EH (cell line): ENCODE results near the gene PCDH17.

ENCODE experiments used
- DNase-seq: peaks from one replicate; pipeline ENCODE4 v3.0.0-alpha.2; 2015; ENCODE audit warnings: low read depth

Gene PCDH17, protein sequence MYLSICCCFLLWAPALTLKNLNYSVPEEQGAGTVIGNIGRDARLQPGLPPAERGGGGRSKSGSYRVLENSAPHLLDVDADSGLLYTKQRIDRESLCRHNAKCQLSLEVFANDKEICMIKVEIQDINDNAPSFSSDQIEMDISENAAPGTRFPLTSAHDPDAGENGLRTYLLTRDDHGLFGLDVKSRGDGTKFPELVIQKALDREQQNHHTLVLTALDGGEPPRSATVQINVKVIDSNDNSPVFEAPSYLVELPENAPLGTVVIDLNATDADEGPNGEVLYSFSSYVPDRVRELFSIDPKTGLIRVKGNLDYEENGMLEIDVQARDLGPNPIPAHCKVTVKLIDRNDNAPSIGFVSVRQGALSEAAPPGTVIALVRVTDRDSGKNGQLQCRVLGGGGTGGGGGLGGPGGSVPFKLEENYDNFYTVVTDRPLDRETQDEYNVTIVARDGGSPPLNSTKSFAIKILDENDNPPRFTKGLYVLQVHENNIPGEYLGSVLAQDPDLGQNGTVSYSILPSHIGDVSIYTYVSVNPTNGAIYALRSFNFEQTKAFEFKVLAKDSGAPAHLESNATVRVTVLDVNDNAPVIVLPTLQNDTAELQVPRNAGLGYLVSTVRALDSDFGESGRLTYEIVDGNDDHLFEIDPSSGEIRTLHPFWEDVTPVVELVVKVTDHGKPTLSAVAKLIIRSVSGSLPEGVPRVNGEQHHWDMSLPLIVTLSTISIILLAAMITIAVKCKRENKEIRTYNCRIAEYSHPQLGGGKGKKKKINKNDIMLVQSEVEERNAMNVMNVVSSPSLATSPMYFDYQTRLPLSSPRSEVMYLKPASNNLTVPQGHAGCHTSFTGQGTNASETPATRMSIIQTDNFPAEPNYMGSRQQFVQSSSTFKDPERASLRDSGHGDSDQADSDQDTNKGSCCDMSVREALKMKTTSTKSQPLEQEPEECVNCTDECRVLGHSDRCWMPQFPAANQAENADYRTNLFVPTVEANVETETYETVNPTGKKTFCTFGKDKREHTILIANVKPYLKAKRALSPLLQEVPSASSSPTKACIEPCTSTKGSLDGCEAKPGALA (N-terminal part only)

DNA sequence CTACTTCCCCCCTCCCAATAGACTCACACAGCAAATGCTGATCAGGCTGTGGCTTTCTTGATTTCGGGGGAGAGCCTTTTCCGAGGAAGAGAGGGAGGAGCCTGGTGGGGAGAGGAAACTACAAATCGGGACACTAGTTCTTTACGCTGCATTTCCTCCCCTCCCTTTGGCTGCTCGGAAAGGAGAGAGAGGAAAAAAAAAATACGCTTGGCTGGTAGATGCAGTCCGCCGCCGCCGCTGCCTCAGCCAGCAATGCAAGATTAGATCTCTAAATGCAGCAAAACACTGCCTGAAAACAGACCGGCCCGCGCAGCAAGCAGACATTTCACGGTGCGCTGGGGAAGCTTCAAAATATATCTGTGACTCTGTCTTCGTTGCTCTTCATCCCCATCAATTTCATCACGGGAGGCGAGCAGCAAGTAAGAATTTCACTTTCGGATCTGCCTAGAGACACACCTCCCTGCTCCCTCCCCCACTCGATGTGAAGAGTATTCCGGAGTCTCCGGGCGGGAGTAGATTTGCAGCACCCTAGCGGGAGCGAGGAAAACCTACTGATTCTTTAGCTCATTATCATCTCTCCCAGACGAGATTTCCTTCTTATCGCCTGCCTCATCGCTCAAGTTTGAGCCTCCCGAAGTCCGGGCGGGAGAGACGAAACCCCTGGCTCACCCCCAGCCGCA, at the start of gene PCDH17:
Gene PCDH17 (plus strand): TSS at position 149 of the 680 bp plus-strand sequence. CDS start 803 bp downstream, outside the sequence.
- DNase-seq = peak; percentile 17

DNA sequence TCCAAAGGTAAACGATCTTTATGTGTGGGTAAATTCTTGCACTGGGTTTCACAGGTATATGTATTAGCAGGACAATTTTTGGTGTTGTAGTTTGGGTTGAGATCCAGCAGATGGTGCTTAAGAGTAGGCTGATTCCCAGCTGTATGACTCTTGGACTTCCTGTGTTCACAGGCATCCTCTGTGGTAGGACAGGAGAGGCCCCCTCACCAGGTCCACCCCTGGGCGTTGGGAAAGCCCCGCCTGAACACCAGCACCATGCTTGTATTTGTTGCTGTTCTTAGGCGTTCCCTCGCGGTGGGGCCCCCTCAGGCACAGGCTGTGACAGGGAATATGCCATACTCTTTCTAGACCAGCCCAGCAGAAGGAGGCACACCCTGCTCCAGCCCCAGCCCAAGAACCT, 49.5 kb upstream of the PCDH17 start:
- no peak for DNase-seq

DNA sequence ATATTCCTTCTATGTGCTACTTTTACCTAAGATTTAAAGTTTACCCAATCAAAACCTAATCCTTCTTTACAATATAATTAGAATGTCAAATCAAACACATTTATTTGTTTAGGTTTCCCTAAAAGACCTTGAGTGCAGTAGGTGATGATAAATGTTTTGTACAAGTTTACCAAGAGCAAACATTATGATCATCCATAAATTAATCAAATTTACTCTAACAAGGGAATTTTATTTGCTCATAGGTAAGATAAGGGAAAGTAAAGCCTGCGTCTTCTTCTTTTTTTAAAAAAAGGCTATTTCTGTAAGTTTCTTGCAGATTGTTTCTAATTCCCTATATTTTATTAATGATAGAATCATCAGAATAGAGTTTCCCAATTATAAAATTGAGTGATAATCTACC, 48.0 kb upstream of the PCDH17 start:
- no peak for DNase-seq

DNA sequence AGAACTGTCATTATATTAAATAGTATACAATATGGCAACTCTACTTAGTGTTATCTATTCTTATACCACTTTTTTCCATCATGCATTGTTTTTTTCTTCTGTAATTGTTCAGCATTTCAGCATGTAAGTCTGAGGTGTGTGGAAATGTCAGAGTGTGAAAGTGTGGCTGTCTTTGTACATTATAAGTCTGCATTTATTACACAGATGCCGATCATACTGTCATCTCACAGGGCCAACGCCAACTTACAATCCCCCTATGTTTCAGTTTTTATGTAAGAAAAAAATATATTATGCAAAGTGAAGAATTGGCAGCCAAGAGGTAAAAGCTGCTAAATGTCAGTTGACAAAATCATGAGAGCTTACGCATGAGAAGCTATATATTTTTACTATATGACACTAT, 42.9 kb upstream of the PCDH17 start:
- DNase-seq = no peak

DNA sequence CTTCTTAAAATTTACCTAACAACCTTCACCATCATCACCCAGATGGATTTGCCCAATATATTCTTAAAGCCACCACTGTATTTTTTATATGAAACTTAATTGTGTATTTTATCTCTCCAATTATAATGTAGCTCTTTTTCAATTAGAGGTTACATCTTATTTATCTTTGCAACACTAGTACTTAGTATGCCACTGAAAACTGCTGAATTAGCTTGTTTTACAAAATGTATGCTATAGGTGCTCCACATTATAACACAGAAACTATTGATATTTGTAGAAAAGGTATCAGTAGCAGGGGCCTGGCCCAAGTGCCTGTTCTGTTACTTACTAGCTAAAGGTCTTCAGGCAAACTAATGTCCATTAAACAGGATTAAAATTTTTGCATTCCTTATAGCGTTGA, 35.8 kb upstream of the PCDH17 start:
- DNase-seq = no peak

DNA sequence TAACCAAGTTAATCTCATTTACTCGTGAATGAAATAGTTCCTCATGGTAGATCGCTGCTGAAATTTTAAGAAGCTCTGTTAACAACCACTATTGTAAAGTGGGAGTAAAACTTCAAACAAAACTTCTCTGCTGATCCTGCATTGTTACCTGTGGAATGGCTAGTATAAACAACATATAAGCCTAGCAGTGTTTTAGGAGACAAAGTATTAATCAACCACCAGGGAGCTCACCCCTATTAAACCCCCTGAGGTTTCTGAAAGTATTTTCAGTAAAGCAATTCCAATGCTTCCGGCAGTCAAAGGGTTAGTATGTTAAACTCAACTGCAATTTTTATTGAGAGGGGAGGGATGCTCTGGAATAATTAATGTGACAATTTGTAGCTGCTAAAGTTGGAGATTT, 30.0 kb upstream of the PCDH17 start:
- no peak for DNase-seq

DNA sequence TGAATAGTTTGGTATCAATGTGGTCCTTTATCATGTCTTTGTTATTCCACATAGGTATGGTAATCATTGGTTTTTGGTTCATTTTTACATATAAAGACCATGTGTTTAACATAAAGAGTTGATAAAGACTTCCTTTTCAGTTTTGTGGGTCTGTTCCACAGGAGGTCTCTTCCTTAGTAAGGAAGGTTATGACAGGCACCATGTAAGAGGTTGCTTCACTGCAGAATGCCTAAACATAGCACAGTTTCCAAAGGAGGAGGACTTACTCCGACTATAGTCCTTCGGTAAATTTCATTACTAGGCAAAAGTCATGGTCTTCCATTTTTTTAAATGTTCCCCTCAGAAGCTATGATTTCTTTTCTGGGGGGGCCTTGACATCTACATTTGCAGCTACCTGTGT, 27.1 kb upstream of the PCDH17 start:
- no peak for DNase-seq

DNA sequence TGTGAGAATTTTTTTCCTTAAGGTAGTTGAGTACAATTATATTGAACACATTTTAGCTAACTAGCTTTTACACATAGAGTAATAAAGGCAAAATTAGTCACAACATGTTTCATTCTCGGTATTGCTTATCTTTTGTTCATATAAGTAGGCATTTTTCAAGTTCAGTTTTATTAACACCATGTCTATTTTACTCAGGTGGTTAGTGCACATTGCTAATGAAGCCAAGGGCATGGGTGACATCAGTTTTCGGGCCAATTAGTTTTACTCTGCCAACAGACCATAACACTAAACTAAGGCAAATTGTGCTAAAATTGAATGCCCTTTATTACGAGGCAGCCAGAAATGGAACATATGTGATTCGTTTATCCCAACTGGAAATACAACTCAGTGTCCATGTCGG, 19.6 kb upstream of the PCDH17 start:
- DNase-seq = no peak

DNA sequence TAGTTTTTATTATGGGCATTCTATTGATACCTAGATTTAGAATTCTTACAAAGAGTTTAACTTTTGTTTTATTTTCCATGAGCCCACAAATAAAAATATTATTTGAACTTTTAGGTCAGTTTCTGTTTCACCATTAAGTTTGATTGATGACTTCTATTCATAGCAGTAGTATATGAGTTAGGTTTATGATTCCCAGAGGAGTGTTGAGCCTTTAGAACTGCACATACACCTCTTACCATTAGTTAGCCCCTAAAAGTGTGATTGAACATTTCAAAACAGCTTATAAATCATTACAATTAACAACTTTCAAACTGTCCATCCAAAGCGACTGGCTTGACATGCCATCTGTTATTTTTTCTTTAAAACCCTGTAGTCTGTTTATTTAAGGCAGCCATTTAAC, 19.0 kb upstream of the PCDH17 start:
- DNase-seq = no peak

DNA sequence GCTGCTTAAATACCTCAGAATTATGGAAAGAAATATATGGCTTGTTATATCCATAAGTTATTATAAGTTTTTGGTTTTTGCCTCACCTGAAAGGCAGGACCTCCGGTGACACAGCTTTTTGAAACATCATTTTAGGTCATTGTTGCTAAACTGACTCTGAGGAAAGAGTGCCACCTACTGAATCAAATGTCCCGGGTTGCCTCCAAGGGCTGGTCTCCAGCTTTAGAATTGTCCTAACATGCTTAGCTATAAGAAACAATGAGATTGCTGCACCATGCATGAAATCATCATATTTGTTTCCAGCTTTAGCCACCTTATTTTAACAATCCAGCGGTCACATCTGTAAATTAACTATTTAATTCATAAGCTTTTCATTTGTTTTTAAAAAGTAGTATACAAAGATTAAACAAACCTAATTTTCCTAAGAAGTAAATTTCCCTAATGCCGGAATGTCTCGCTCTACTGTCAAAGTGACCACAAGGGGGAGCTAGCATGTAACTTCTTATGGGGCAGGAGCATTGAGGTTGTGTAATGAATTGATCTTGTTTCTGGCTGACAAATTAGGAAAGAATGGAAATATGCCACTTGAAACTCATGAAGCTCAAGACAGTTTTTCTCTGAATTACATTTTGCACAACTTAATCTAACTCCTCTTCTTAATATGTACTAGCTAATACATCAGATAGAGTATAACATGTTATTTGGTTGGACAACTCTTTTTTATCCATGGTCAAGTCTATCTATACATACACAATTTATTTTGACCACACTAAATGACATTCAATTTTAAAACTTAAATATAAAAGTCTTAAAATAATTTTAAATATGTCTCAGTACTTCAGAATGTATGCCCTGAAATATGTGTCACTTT, 6.7 kb upstream of the PCDH17 start:
- peak; percentile 43 for DNase-seq

DNA sequence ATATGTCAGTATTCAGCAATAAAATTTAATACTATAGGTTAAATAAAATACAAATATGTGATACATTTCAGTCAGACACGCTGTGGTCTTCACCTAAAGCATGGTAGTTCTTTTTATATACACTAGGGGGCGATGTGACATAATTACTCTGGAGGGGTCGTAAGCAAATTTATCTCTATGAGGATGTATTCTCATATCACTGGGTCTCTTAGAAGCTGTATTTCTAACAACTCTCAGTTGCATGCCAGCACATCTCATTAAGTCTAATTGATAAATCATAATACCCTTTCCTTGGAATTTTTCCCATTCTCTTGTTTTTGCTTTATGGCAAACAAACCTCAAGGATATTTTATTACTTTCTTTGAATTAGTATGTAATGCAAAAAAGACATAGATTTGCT, 3.9 kb upstream of the PCDH17 start:
- DNase-seq = peak; percentile 24

DNA sequence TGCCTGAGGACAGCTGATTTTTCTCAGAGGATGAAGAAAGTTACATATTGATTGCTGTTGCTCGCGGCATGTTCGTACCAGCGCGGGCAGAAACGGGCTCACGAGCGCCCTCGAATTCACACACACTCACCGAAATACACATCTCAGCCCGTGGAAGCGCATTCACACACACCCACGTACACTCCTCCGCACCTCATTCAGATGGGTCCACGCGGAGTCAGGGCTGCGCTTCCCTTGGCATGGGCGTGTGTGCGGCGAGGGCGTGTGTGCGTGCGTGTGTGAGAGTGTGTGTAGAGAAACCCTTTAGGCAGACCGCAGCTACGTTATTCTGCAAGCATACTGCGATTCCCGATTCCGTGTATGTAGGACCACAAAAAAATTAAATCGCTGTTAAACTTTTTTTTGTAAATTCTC, 2.1 kb upstream of the PCDH17 start:
- no peak for DNase-seq

DNA sequence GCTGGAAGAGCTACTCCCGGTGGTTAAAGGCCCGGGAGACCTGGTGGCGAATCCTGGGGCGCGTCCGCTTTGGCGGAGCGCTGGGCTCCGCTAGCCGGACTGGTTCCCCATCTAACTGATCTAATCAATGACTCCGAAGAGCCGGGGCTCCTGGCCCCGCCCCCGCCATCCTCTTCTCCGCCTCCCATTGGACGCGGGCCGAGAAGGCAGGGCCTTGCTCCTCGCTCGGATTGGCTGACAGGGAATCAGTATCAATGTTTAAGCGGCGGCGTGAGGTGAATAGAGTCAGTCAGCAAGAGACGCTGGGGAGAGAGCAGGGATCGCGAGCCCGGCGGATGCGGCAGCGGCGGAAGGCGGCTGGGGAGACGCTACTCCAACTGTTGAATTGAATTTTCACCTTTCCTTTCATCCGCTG, 1.7 kb upstream of the PCDH17 start:
- peak; percentile 58 for DNase-seq

DNA sequence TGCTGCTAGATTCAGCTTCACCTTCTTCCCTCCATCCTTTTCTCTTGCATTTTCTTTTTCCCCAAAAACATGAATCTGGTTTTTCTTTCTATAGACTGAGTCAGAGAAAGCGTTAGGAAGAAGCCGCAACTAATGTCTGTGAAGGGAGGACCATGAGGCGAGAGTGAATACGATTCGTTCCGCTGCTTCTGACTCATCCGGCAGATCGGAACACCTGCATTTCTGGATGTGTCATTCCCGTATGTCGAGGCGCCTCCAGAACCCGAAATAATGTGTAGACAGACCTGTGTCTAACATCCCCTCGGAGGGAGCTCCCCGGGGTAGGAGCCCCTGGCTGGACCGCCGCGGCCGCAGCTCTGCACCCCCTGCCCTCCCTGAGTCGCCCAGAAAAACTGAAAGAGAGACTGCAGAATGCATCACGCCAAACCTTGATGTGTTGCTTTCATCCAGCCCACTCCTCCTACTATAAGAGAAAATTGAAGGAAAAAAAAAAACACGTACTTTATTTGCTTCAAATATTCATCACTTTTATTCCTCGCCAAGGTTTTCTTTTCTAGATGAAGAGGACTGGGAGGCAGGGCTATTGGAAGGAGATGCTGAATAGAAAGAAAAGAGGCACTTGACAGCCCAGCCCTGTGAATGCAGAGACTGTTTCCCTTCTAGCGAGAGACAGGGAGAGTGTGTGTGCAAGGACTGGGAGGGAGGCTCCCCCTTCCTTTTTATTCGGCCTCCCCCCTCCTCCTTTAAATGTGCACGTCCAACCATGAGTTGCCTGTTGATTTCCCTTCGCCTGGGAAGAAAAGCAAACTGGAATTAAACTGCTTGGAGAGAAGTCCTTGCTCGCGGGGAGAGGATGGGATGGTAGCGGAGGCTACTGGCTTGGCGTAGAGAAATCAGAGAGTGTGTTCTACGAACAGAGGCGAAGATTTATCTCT, 616 bp upstream of the PCDH17 start:
- DNase-seq = no peak

DNA sequence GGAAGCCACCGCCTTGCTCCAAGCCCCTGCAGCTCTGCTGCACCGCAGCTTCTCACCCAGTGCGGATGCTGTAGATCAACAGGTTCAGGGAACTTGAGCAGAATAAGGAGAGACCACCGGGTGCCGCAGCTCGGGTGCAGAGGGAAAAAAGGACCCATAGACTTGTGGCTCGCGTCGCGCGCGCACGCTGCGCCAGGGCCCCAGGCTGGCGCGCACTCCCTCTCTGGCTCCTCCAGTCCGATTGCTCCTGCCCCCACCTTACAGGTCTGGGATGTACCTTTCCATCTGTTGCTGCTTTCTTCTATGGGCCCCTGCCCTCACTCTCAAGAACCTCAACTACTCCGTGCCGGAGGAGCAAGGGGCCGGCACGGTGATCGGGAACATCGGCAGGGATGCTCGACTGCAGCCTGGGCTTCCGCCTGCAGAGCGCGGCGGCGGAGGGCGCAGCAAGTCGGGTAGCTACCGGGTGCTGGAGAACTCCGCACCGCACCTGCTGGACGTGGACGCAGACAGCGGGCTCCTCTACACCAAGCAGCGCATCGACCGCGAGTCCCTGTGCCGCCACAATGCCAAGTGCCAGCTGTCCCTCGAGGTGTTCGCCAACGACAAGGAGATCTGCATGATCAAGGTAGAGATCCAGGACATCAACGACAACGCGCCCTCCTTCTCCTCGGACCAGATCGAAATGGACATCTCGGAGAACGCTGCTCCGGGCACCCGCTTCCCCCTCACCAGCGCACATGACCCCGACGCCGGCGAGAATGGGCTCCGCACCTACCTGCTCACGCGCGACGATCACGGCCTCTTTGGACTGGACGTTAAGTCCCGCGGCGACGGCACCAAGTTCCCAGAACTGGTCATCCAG, 964 bp downstream of the PCDH17 start:
- no peak for DNase-seq

DNA sequence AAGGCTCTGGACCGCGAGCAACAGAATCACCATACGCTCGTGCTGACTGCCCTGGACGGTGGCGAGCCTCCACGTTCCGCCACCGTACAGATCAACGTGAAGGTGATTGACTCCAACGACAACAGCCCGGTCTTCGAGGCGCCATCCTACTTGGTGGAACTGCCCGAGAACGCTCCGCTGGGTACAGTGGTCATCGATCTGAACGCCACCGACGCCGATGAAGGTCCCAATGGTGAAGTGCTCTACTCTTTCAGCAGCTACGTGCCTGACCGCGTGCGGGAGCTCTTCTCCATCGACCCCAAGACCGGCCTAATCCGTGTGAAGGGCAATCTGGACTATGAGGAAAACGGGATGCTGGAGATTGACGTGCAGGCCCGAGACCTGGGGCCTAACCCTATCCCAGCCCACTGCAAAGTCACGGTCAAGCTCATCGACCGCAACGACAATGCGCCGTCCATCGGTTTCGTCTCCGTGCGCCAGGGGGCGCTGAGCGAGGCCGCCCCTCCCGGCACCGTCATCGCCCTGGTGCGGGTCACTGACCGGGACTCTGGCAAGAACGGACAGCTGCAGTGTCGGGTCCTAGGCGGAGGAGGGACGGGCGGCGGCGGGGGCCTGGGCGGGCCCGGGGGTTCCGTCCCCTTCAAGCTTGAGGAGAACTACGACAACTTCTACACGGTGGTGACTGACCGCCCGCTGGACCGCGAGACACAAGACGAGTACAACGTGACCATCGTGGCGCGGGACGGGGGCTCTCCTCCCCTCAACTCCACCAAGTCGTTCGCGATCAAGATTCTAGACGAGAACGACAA, 1.8 kb downstream of the PCDH17 start:
- no peak for DNase-seq

DNA sequence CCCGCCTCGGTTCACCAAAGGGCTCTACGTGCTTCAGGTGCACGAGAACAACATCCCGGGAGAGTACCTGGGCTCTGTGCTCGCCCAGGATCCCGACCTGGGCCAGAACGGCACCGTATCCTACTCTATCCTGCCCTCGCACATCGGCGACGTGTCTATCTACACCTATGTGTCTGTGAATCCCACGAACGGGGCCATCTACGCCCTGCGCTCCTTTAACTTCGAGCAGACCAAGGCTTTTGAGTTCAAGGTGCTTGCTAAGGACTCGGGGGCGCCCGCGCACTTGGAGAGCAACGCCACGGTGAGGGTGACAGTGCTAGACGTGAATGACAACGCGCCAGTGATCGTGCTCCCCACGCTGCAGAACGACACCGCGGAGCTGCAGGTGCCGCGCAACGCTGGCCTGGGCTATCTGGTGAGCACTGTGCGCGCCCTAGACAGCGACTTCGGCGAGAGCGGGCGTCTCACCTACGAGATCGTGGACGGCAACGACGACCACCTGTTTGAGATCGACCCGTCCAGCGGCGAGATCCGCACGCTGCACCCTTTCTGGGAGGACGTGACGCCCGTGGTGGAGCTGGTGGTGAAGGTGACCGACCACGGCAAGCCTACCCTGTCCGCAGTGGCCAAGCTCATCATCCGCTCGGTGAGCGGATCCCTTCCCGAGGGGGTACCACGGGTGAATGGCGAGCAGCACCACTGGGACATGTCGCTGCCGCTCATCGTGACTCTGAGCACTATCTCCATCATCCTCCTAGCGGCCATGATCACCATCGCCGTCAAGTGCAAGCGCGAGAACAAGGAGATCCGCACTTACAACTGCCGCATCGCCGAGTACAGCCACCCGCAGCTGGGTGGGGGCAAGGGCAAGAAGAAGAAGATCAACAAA, 2.6 kb downstream of the PCDH17 start:
- DNase-seq = no peak
